HG03442 (cell line): ENCODE measurements around the gene NMNAT2.
A peak's percentile ranks its signal among the peaks of the same experiment; 100 is the strongest.

ENCODE experiments used
- ATAC-seq: cut with Tn5 transposase; IDR thresholded peaks from one replicate; pipeline ENCODE4 v1.9.1; 2021; ENCODE audit warnings: mild to moderate bottlenecking, moderate library complexity; ENCODE audit not compliant: unreplicated experiment

NMNAT2 gene

GRCh38 chr1:183219616-183220009 is 198.6 kb downstream of the NMNAT2 start:
- ATAC-seq = no peak

- no peak for ATAC-seq
Observed at GRCh38 chr1:183218971-183219615, 199.1 kb downstream of the NMNAT2 start.

GRCh38 chr1:183218027-183218618 is 200.1 kb downstream of the NMNAT2 start:
- ATAC-seq = no peak

GRCh38 chr1:183215936-183216335 is 202.2 kb downstream of the NMNAT2 start:
- no peak for ATAC-seq

- no peak for ATAC-seq
Observed at GRCh38 chr1:183215076-183215720, 203.0 kb downstream of the NMNAT2 start.

GRCh38 chr1:183214021-183214970 is 203.9 kb downstream of the NMNAT2 start:
- no peak for ATAC-seq

- no peak for ATAC-seq
Observed at GRCh38 chr1:183212870-183213269, 205.3 kb downstream of the NMNAT2 start.

GRCh38 chr1:183210681-183211080 is 207.5 kb downstream of the NMNAT2 start:
- ATAC-seq = no peak

GRCh38 chr1:183209533-183210158 is 208.5 kb downstream of the NMNAT2 start:
- peak; percentile 57 for ATAC-seq

GRCh38 chr1:183206538-183207122 is 211.6 kb downstream of the NMNAT2 start:
- no peak for ATAC-seq

GRCh38 chr1:183205196-183205781 is 212.9 kb downstream of the NMNAT2 start:
- ATAC-seq = no peak

- ATAC-seq = no peak
Observed at GRCh38 chr1:183203094-183203493, 215.1 kb downstream of the NMNAT2 start.

GRCh38 chr1:183200451-183200850 is 217.7 kb downstream of the NMNAT2 start:
- ATAC-seq = no peak

GRCh38 chr1:183199304-183199703 is 218.9 kb downstream of the NMNAT2 start:
- no peak for ATAC-seq

GRCh38 chr1:183198463-183198862 is 219.7 kb downstream of the NMNAT2 start:
- no peak for ATAC-seq
